ENCODE results near the gene ARHGAP6.
"Not testable (repeated sequence)": the region's sequence is repeated elsewhere in the genome, so short reads cannot be mapped to it uniquely, and the experiment has no call there.

Gene ARHGAP6

DNA sequence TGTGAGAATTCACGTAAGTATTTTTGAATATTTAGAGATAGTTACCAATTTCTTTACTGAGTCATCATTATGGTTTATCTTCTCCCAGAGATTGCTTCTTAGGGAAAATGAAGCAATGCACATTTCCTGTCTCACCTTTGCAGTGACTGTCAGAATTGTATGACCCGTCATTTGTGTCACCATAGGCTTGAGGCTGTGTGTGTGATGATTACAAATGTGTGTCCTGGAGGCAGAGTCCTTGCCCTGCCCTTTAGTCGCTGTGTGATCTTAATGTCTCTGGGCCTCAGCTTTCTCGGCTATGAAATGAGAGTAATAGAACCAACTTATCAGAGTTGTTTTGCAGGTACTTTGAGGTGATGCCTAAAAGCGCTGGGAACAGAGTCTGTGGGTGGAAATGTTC is 540.7 kb downstream of the ARHGAP6 start:
- H3K4me3 ChIP-seq (ENCODE audit: low read depth in 1 of 2, low read length in 2 of 2), result no peak overlapping the region
- H3K36me3 ChIP-seq (ENCODE audit: insufficient read depth, low read length), result no peaks in the 10 kb centered on the region
- H3K4me1 ChIP-seq (ENCODE audit: insufficient read depth, low read length), result no peaks in the 10 kb centered on the region
- no peak overlapping the region for H3K9ac ChIP-seq (ENCODE audit: low read length)
- H3K27me3 ChIP-seq (ENCODE audit: control insufficient read depth in 1 of 2, insufficient read depth in 2 of 2, low read length in 2 of 2), result no peaks in the 10 kb centered on the region
- no peaks in the 10 kb centered on the region for H3K9me3 ChIP-seq (ENCODE audit: low read length)
- no peak overlapping the region for H3K27ac ChIP-seq (ENCODE audit: low read depth, low read length)

DNA sequence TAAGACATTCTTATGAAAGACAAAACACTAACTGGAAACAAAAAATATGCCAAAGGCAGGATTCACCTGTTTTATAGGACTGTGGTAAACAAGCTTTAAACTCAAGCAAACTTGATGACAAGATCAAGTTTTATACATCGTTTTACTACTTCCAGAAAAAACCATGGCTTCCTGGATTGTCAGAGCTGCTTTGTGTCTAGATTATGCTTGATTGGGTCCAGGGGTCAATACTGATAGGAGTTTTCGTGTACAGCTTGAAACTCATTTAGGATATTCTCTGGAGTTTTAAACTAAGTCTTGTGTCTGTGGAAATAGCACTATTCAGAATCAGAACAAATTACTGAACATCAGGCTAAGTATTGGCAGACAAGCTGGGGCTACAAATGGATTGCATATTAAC is 541.6 kb downstream of the ARHGAP6 start:
- Histone ChIP-seq H3K9me3 (ENCODE audit: low read length) (no peaks in the 10 kb centered on the region), H3K9ac (ENCODE audit: low read length) (no peak overlapping the region), H3K27ac (ENCODE audit: low read depth, low read length) (no peak overlapping the region), H3K27me3 (ENCODE audit: control insufficient read depth in 1 of 2, insufficient read depth in 2 of 2, low read length in 2 of 2) (no peaks in the 10 kb centered on the region), H3K36me3 (ENCODE audit: insufficient read depth, low read length) (no peaks in the 10 kb centered on the region), H3K4me1 (ENCODE audit: insufficient read depth, low read length) (no peaks in the 10 kb centered on the region), H3K4me3 (ENCODE audit: low read depth in 1 of 2, low read length in 2 of 2) (no peak overlapping the region)

DNA sequence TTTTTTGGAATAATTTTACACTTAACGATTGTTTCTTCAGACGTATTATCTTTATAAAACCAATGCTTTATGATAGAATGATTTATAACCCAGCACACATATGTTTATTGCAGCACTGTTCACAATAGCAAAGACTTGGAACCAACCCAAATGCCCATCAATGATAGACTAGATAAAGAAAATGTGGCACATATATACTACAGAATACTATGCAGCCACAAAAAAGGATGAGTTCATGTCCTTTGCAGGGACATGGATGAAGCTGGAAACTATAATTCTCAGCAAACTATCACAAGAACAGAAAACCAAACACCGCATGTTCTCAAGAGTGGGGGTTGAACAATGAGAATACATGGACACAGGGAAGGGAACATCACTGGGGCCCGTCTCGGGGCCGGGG is 542.6 kb downstream of the ARHGAP6 start:
- not testable (repeated sequence) for H3K4me3 ChIP-seq (ENCODE audit: low read depth in 1 of 2, low read length in 2 of 2); H3K36me3 ChIP-seq (ENCODE audit: insufficient read depth, low read length); H3K27me3 ChIP-seq (ENCODE audit: control insufficient read depth in 1 of 2, insufficient read depth in 2 of 2, low read length in 2 of 2); H3K9me3 ChIP-seq (ENCODE audit: low read length); H3K9ac ChIP-seq (ENCODE audit: low read length); H3K27ac ChIP-seq (ENCODE audit: low read depth, low read length); H3K4me1 ChIP-seq (ENCODE audit: insufficient read depth, low read length)

DNA sequence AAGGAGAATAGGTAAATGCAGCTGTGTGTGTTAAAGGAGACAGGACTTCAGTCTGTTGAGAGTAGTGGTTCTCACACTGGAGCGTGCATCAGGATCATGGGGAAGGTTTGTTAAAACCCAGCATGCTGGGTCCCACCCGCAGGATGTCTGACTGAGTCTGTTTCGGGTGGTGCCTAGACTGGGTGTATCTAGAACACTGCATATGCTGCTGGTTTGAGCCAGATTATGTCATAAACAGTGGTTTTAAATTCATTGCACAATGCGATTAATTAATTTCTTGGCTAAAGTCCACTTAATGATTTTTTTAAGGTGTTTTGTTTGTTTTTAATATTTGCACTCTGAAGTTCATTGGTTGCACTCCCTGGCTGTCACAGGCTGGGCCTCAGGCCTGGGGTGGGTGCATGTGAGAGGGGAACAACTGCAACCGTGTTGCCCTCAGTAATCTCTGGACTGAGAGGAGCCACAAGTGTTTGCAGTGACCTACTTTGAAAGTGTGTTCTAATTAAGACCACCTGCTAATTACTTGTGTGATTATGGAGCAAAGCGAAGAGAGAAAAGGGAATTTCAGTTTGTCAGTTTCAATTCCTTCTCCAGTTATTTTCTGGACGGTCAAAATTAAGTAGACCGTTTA is 546.3 kb downstream of the ARHGAP6 start:
- H3K4me3 ChIP-seq (ENCODE audit: low read depth in 1 of 2, low read length in 2 of 2), result no peak overlapping the region
- H3K4me1 ChIP-seq (ENCODE audit: insufficient read depth, low read length), result no peaks in the 10 kb centered on the region
- H3K9me3 ChIP-seq (ENCODE audit: low read length), result no peaks in the 10 kb centered on the region
- H3K27ac ChIP-seq (ENCODE audit: low read depth, low read length), result no peak overlapping the region
- H3K9ac ChIP-seq (ENCODE audit: low read length), result no peak overlapping the region
- H3K36me3 ChIP-seq (ENCODE audit: insufficient read depth, low read length), result peaks cover 28% of the 10 kb centered on the region
- no peaks in the 10 kb centered on the region for H3K27me3 ChIP-seq (ENCODE audit: control insufficient read depth in 1 of 2, insufficient read depth in 2 of 2, low read length in 2 of 2)

DNA sequence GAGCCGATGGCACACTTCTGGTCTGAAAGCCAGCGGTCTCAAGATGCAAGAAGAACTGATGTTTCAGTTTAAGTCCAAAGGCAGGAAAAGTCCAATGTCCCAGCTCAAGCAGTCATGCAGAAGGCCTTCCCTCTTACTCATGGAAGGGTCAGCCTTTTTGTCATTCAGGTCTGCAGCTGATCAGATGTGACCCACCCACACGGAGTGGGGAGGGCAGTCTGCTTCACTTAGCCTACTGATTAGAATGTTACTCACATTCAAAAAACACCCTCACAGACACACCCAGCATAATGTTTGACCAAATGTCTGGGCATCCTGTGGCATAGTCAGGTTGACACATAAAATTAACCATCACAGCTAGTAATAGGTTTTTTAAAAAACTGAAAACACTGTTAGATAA is 548.0 kb downstream of the ARHGAP6 start:
- H3K27ac ChIP-seq (ENCODE audit: low read depth, low read length), result no peak overlapping the region
- no peak overlapping the region for H3K4me3 ChIP-seq (ENCODE audit: low read depth in 1 of 2, low read length in 2 of 2)
- H3K27me3 ChIP-seq (ENCODE audit: control insufficient read depth in 1 of 2, insufficient read depth in 2 of 2, low read length in 2 of 2), result no peaks in the 10 kb centered on the region
- peaks cover 28% of the 10 kb centered on the region for H3K36me3 ChIP-seq (ENCODE audit: insufficient read depth, low read length)
- no peak overlapping the region for H3K9ac ChIP-seq (ENCODE audit: low read length)
- H3K4me1 ChIP-seq (ENCODE audit: insufficient read depth, low read length), result peaks cover 9% of the 10 kb centered on the region
- H3K9me3 ChIP-seq (ENCODE audit: low read length), result no peaks in the 10 kb centered on the region

DNA sequence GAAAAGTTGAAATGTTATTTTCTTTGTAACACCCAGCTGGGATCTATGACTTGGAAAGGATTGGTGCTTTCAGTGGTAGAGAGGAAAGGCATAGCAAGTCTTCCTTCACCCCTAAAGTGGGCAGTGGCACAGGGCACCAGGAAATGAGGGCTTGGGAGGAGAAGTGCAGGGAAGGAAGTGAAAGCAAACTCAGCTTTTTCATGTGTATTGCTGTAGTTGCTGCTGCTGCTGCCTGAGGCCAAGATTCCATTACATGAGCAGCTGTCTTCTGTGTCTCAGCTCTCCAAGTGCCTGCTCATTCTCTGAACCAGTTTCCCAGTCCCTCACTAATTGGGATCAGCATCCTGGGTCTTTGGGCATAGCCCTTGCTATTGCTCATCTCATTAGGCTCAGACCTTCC is 552.0 kb downstream of the ARHGAP6 start:
- Histone ChIP-seq H3K36me3 (ENCODE audit: insufficient read depth, low read length) (peaks cover 28% of the 10 kb centered on the region), H3K9me3 (ENCODE audit: low read length) (no peaks in the 10 kb centered on the region), H3K9ac (ENCODE audit: low read length) (no peak overlapping the region)

DNA sequence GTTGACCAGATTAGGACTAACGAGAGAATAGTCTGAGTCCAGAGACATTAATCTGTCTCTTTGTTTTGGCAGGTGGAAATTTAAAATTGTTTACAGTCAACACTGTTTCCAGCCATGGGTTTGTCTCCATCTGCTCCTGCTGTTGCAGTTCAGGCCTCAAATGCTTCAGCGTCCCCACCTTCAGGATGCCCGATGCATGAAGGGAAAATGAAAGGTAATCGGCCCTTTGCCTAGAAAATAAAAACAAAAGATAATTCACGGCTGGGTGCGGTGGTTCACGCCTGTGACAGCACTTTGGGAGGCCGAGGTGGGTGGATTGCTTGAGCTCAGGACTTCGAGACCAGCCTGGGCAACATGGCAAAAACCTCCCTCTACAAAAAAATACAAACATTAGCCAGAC is 553.8 kb downstream of the ARHGAP6 start:
- Histone ChIP-seq H3K9ac (ENCODE audit: low read length) (peak overlapping the region; percentile 58), H3K4me3 (ENCODE audit: low read depth in 1 of 2, low read length in 2 of 2) (peak overlapping the region in 1 of 2 donors; percentile 52), H3K27ac (ENCODE audit: low read depth, low read length) (no peak overlapping the region), H3K27me3 (ENCODE audit: control insufficient read depth in 1 of 2, insufficient read depth in 2 of 2, low read length in 2 of 2) (no peaks in the 10 kb centered on the region), H3K36me3 (ENCODE audit: insufficient read depth, low read length) (peaks cover 25% of the 10 kb centered on the region), H3K9me3 (ENCODE audit: low read length) (no peaks in the 10 kb centered on the region), H3K4me1 (ENCODE audit: insufficient read depth, low read length) (peaks cover 12% of the 10 kb centered on the region)

More for the DNA sequence above, 552.0 kb downstream of the ARHGAP6 start:
- no peak overlapping the region for H3K4me3 ChIP-seq (ENCODE audit: low read depth in 1 of 2, low read length in 2 of 2)
- H3K27ac ChIP-seq (ENCODE audit: low read depth, low read length), result no peak overlapping the region
- no peaks in the 10 kb centered on the region for H3K27me3 ChIP-seq (ENCODE audit: control insufficient read depth in 1 of 2, insufficient read depth in 2 of 2, low read length in 2 of 2)
- H3K4me1 ChIP-seq (ENCODE audit: insufficient read depth, low read length), result peaks cover 12% of the 10 kb centered on the region

DNA sequence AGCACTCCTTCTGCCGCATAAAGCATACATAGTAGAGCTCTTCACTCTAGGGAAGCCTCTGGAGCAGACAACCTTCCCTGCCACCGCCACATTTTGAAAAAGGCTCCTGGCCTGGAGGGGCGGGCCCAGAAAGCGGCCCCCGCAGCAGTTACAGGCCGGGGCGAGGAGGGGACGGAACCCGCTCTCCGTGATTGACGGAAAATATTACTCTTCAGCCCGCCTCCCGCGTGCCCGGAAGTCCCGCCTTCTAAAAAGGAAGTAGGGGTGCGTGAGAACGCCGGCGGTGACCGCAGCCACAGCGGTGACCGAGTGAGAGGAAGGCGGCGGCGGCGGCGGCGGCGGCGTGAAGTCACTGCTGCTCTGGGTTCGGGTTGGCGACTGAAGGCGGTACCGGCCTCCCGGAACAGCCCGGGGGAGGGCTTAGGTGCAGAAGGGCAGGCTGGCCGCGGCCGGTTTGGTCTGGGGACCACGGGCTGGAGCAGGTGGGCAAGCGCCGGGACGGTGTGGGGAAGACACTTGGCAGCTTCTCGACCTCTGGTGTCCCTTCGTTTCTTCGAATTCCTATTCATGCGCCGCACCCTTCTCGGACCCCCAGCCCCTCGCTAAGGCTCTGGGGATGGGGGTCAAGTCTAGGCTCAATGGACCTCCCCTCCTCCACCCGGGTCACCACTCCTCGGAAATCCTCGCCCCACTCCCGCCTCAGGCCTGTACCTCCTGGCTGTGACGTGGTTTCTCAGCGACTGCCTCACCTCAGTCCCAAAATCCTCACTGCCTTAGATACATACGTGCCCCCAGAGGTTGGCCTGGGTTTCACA is 554.5 kb downstream of the ARHGAP6 start, which contains the start of gene HCCS:
Gene HCCS, plus strand, starts transcription at position 296 of the 815 bp plus-strand sequence. CDS start 729 bp downstream, outside the sequence.
- H3K27me3 ChIP-seq (ENCODE audit: control insufficient read depth in 1 of 2, insufficient read depth in 2 of 2, low read length in 2 of 2), result no peaks in the 10 kb centered on the region
- peak within 1 kb of the TSS; percentile 52 to 59 for H3K4me3 ChIP-seq (ENCODE audit: low read depth in 1 of 2, low read length in 2 of 2)
- no peaks in the 10 kb centered on the region for H3K9me3 ChIP-seq (ENCODE audit: low read length)
- peak within 1 kb of the TSS; percentile 56 for H3K27ac ChIP-seq (ENCODE audit: low read depth, low read length)
- peak within 1 kb of the TSS; percentile 58 for H3K9ac ChIP-seq (ENCODE audit: low read length)
- H3K36me3 ChIP-seq (ENCODE audit: insufficient read depth, low read length), result peaks cover 18% of the 10 kb centered on the region
- peaks cover 12% of the 10 kb centered on the region for H3K4me1 ChIP-seq (ENCODE audit: insufficient read depth, low read length)

DNA sequence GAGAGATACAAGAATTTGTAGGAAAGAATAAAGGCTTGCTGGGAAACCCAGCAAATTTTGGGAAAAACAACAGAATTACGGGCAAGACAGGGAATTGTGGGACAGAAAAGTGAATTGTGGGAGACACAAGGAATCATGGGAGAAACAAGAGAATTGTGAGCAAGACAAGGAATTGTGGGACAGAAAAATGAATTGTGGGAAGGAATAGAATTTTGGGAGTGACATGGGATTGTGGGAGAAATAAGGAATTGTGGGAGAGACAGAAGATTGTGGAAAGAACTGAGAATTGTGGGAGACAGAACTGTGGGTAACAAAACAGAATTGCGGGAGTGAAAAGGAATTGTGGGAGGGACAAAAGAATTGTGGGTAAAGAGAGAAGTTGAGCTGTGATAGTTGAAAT is 555.8 kb downstream of the ARHGAP6 start:
- Histone ChIP-seq H3K9me3 (ENCODE audit: low read length) (no peaks in the 10 kb centered on the region), H3K9ac (ENCODE audit: low read length) (no peak overlapping the region), H3K27ac (ENCODE audit: low read depth, low read length) (no peak overlapping the region), H3K36me3 (ENCODE audit: insufficient read depth, low read length) (peaks cover 5% of the 10 kb centered on the region), H3K27me3 (ENCODE audit: control insufficient read depth in 1 of 2, insufficient read depth in 2 of 2, low read length in 2 of 2) (no peaks in the 10 kb centered on the region), H3K4me3 (ENCODE audit: low read depth in 1 of 2, low read length in 2 of 2) (no peak overlapping the region), H3K4me1 (ENCODE audit: insufficient read depth, low read length) (peaks cover 12% of the 10 kb centered on the region)

DNA sequence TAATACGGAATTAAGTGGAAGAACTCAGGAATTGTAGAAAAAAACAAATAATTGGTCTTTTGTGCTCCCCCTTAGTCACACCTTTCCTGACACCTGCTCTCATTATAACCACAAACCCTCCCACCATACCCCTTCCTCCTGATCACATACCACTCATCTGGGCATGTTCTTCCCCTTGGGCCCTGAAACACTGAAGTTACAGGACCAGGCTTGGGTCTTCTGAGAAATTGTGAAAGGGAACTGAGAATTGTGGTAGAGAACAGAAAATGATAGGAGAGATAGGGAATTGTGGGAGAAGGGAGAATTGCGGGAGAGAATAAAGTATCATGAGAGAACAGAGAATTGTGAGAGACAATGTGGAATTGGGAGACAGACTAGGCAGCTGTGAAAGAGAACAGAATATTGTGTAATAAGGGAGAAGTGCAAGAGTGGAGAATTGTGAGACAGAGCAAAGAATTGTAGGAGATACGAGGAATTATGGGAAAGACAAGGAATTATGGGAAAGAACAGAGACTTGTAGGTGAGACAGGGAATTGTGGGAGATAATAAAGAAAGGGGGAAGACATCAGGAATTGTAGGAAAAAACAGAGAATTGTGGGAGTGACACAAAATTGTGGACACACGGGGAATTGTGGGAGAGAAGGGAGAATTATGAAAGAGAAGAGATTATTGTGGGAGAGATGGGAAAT is 557.3 kb downstream of the ARHGAP6 start:
- no peak overlapping the region for H3K27ac ChIP-seq (ENCODE audit: low read depth, low read length)
- no peaks in the 10 kb centered on the region for H3K27me3 ChIP-seq (ENCODE audit: control insufficient read depth in 1 of 2, insufficient read depth in 2 of 2, low read length in 2 of 2)
- no peak overlapping the region for H3K4me3 ChIP-seq (ENCODE audit: low read depth in 1 of 2, low read length in 2 of 2)
- no peak overlapping the region for H3K9ac ChIP-seq (ENCODE audit: low read length)
- H3K36me3 ChIP-seq (ENCODE audit: insufficient read depth, low read length), result no peaks in the 10 kb centered on the region
- H3K9me3 ChIP-seq (ENCODE audit: low read length), result no peaks in the 10 kb centered on the region
- H3K4me1 ChIP-seq (ENCODE audit: insufficient read depth, low read length), result peaks cover 9% of the 10 kb centered on the region

DNA sequence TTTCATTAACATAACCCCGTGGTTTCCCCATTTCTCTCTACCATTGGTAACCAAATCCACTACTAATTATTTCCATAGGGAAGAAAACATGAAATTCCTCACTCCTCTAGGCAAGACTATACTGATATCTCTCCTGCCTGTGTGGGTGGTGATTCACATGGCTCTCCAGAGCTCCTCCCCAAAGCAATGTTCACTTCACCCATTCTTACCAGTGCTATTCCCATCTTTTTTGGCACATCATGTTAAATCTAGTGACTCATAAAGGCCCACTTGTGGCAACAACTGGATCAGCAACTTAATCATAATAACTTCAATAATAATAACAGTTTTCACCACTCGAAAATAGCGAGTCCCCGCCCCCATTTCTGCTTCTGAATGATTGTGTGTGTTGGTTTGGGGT is 560.6 kb downstream of the ARHGAP6 start:
- no peaks in the 10 kb centered on the region for H3K27me3 ChIP-seq (ENCODE audit: control insufficient read depth in 1 of 2, insufficient read depth in 2 of 2, low read length in 2 of 2)
- no peak overlapping the region for H3K27ac ChIP-seq (ENCODE audit: low read depth, low read length)
- no peaks in the 10 kb centered on the region for H3K9me3 ChIP-seq (ENCODE audit: low read length)
- H3K36me3 ChIP-seq (ENCODE audit: insufficient read depth, low read length), result no peaks in the 10 kb centered on the region
- peaks cover 13% of the 10 kb centered on the region for H3K4me1 ChIP-seq (ENCODE audit: insufficient read depth, low read length)
- no peak overlapping the region for H3K4me3 ChIP-seq (ENCODE audit: low read depth in 1 of 2, low read length in 2 of 2)
- no peak overlapping the region for H3K9ac ChIP-seq (ENCODE audit: low read length)
